GM19395 (cell line): Measurements from ENCODE around the gene HIVEP3.

Source experiments
- ATAC-seq: cut with Tn5 transposase; IDR thresholded peaks from one replicate; pipeline ENCODE4 v1.9.1; 2021; ENCODE audit warnings: mild to moderate bottlenecking, moderate library complexity; ENCODE audit not compliant: unreplicated experiment

The HIVEP3 gene

DNA sequence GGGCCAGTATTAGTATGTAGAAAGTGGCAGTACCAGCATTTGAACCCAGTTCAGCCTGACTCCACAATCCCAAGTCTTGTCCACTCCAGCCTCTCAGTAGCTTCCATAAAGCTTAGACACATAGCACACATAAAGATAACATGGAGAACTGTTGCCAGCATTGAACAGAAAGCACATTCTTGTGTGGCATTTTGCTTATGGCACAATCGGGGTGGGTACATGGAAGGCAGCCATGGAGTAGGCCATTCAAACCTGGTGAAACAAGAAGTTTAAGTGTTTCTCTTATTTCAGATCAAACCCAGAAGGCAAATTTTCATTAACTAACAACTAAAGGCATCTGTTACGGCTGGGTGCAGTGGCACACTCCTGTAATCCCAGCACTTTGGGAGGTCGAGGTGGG lies 102.7 kb downstream of the HIVEP3 start:
- no peak for ATAC-seq

DNA sequence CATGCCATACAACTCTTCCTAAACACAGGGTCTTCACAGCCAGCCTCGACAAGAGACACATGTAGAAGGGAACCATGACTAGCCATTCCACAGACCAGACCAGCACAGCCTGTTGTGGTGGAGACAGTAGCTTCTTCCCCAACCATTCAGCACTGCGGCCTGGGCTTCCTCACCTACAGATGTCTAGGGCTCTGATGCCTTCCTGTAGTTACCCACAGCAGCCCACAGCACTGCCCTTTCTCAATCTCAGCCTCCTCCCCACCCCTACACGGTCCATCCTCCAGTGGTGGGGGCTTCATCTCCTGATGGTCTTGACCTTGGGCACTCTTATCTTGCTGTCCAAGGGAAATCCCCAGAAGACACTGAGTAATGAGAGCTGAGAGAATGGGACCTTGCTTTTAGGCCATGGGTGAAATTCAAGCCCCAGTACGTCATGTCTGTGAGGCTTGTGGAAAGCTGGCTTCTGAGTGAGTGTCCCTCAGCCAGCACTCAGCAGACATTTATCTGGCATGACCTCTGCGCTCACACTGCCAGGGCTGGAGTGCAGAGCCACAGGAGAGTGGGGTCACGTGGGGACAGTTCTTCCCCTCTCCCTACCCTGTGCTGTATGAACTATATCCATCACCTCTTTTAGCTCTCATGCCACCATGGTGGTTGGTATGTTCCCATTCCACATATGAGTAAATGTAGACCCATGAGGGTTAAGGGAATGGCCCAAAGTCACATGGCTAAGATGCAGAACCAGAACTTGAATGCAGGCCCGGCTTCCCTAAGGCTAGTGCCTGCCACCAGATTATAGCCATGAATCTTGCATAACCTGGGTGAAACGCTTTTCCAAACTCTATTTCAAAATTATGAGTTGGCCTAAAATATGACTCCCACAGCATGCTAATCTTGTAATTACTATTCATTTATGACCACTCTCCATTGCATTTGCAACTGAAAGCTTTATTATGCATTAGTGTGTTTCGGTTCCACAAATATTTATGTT lies 104.7 kb downstream of the HIVEP3 start:
- no peak for ATAC-seq

GRCh38 chr1:41813226-41813625 lies 105.5 kb downstream of the HIVEP3 start:
- ATAC-seq, result no peak

DNA sequence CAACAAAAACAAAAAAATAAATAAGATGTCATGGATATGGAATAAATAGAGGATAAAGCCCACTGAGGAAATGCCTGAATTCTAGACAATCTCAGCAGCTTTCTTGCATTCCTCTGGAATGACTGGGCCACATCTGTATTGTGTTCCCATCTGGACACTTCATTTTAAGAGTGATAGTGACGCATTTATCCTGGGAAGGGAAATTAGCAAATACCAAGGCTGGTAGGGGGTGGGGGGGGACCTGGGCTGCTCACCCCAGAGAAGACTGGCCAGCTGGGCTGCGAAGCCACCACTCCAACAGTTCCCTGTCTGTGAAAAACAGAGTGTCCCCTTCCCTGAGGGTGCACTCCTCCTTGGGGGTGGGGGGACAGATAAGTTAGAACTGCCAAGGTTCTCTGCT lies 106.3 kb downstream of the HIVEP3 start:
- ATAC-seq, result no peak

DNA sequence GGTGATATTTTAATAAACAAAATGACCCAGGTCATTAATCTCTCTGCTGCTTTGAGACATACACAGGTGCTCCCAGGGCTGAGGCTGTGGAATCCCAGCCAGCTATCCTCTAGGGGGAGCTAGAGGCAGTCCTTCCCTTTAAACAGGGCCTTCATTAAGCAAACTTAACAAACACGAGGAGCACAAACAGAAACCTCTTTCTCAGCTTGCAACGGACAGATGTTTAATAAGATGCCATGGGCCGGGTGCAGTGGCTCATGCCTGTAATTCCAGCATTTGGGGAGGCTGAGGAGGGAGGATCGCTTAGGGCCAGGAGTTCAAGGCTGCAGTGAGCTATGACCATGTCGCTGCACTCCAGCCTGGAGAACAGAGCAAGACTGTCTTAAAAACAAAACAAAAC lies 106.7 kb downstream of the HIVEP3 start:
- ATAC-seq, result no peak

DNA sequence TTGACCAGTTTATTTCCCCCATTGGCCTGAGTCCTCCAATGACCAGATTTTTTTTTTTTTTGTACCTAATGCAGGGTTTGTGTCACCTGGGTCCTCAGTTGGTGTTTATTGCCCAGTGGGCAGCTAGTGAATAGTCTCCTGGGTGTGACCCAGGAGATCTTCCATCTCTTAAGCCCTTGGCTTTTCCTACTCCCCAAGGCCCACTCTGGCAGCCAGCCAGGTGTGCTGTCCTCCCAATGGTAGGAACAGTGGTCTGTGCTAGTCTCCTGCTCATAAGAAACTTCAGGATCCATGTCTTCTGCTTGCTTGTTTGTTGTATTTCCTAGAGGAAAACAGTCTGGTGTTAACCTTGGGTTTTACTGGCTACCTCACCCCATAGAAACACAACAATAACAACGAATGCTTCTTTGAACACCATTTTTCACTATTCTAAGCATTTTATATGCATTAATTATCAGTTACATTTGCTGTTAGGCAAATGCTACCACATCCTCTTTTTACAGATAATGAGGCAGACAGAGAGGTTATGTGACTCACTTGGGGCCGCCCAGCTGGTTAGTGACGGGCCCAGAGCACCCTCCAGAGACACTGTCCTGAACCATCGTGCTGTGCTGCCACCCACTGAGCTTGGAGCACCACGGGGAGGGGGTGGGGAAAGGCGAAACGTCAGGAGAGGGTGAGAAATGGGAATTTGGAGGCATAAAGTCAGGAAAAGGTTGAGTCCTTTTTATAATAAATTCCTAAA lies 107.5 kb downstream of the HIVEP3 start:
- ATAC-seq, result no peak

GRCh38 chr1:41810446-41810845 lies 108.3 kb downstream of the HIVEP3 start:
- ATAC-seq, result no peak

- ATAC-seq, result no peak
Measured at GRCh38 chr1:41809692-41810091, 109.0 kb downstream of the HIVEP3 start.

- no peak for ATAC-seq
Measured at GRCh38 chr1:41807390-41807789, 111.3 kb downstream of the HIVEP3 start.

DNA sequence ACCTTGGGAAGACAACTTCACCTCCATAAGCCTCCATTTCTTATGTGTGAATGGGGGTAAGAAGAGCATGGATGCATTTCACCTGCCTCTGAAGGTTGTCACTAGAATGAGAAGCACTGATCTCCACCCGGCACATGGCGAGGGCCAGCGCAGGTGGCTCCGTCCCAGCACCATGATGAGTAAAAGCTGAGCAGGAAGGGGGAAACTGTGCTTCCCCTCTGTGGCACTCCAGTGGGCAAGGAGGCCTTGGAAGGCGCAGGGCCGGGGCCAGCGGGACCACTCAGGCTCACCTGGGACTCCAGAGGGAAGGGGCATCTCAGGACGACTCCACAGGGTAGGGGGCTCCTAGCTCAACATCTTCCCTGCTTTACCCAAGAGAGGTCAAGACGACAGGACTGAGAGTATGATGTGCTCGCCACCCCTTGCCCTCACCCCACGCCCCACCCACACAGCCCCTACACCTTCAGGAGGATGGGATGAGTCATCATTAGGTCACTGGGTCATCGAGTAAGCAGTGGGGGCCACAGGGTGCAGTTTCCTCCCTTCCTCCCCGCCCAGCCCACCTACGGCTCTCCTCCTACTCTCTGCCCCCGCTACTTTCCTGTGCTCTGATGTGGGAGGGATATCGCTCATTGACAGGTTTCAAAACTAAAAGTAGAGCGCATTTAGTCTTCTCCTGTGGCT lies 112.1 kb downstream of the HIVEP3 start:
- no peak for ATAC-seq

GRCh38 chr1:41805771-41806471 lies 112.8 kb downstream of the HIVEP3 start:
- ATAC-seq, result no peak

GRCh38 chr1:41804176-41804575 lies 114.5 kb downstream of the HIVEP3 start:
- no peak for ATAC-seq

- ATAC-seq, result no peak
Measured at GRCh38 chr1:41803656-41804055, 115.1 kb downstream of the HIVEP3 start.

DNA sequence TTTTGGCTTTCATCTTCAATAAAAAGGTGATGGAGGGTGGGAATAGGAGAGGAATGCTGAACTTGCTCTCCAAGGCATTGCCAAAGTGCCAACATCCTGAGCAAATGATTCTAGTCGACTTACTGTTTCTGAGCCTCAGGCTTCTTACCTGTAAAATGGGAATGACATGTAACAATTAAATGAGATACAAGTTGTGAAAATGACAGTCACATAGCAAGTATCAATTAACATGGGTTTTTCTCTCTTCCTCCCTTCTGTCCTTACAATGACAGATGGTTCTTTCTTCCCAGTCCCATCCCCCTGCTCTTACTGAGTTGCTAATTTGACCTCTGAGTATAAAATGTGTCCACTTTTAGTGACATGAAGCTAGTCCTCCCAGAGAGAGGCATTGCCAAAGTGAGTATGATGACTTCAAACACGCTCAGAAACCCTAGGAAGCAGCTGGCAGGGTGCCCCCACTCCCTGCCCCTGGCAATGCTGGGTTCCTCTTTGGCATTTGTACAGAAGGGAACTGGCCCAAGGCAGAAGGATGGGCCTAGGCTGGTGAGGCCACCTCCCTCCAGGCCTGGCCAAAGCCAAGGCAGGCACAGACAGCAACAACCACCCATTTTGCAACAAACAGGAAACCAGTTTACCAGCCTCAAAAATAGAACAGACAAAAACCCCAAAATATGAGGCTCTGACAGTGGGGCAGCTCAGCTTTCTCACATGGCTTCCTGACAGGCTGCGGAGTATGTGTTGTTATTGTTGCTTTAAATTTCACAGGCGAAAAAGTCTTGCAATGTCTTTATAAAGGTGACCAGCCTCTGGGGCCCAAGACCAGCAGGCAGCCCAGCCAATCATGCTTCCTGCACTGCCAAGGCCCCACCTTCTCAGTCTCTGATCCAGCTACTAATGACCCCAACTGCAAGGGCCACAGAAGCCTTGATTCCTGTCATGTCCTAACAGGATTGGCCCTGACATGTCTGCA lies 115.9 kb downstream of the HIVEP3 start:
- ATAC-seq, result no peak

DNA sequence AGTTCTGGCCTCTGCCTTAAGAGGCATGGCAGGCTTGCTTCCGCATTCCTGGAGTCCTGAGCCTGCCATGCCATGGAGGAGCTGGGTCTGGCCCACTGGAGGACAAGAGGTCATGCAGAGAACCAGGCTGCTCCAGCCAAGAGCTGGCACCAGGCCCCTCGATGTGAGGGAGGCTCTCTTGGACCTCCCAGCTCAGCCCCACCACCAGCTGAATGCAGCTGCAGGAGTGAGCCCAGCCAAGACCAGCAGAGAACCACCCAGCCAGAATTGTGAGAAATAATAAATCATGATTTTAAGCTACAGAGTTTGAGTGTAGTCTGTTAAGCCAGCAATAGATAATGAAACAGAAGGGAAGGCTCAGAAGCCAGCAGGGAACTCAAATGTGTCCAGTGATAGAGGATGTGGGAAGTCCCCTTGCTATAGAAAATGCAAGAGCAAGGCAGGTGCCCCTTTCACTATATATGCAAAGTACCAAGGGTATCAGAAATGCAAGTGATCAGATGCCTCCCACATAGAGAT lies 118.4 kb downstream of the HIVEP3 start:
- peak; percentile 46 for ATAC-seq

GRCh38 chr1:41799723-41800122 lies 119.0 kb downstream of the HIVEP3 start:
- ATAC-seq, result no peak

- no peak for ATAC-seq
Measured at GRCh38 chr1:41799205-41799604, 119.5 kb downstream of the HIVEP3 start.

- no peak for ATAC-seq
Measured at GRCh38 chr1:41795205-41795762, 123.4 kb downstream of the HIVEP3 start.

- no peak for ATAC-seq
Measured at GRCh38 chr1:41794031-41794430, 124.7 kb downstream of the HIVEP3 start.
